Aorta (tissue), 5 donors: Measurements from ENCODE around the gene BACE2. TPM values are rescaled to one million over a fixed set of nuclear protein-coding genes. Genes with fewer than 3 reads are reported as not detected.

Source experiments
- ATAC-seq: fragments of 200-7000 bp; cut with Tn5 transposase; one replicate; pipeline ENCODE4 v1.9.1; 2022; ENCODE audit warnings: moderate library complexity; ENCODE audit not compliant: low FRiP score
- DNase-seq, 2 donors: peaks; one replicate each; pipeline ENCODE4 v3.0.0-alpha.2; 2020
- H3K27ac ChIP-seq, 2 donors: one replicate each; pipeline ENCODE4 v1.5.1; 2013; ENCODE audit warnings: low read length in 2 of 2, mild to moderate bottlenecking in 2 of 2, moderate library complexity in 2 of 2, control low read depth in 1 of 2, inconsistent platforms in 1 of 2, low read depth in 1 of 2
- H3K27me3 ChIP-seq, 2 donors: one replicate each; pipeline ENCODE4 v1.6.1; 2013; ENCODE audit warnings: control low read depth in 1 of 2, low read length in 1 of 2, mild to moderate bottlenecking in 1 of 2, moderate library complexity in 1 of 2; ENCODE audit not compliant: insufficient read depth in 2 of 2, control insufficient read depth in 1 of 2
- H3K36me3 ChIP-seq, 2 donors: one replicate each; pipeline ENCODE4 v1.6.1; 2013; ENCODE audit warnings: control low read depth in 1 of 2, low read length in 1 of 2, mild to moderate bottlenecking in 1 of 2; ENCODE audit not compliant: insufficient read depth in 2 of 2, control insufficient read depth in 1 of 2
- H3K4me1 ChIP-seq, 2 donors: one replicate each; pipeline ENCODE4 v1.6.1; 2013; ENCODE audit warnings: low read length in 2 of 2, control low read depth in 1 of 2, mild to moderate bottlenecking in 1 of 2, moderate library complexity in 1 of 2; ENCODE audit not compliant: insufficient read depth in 2 of 2, control insufficient read depth in 1 of 2
- H3K4me3 ChIP-seq, 2 donors: one replicate each; pipeline ENCODE4 v1.5.1; 2013; ENCODE audit warnings: low read length in 2 of 2, control low read depth in 1 of 2, mild to moderate bottlenecking in 1 of 2
- H3K9me3 ChIP-seq: one replicate; pipeline ENCODE4 v1.6.1; 2013; ENCODE audit warnings: mild to moderate bottlenecking, low read length; ENCODE audit not compliant: control insufficient read depth
- WGBS, 2 donors: extraction: QIAGEN DNeasy Blood & Tissue Kit; methylation state at CpG; one replicate each; pipeline ENCODE4 v1.1.7; 2013; 5-methylcytosine and 5-hydroxymethylcytosine counted together
- intact Hi-C, 2 donors: fragments of 100-400 bp; cut with DNase I; formaldehyde crosslinking; loops; one replicate each; pipeline versions ENCODE4 v1.14.2 to v1.15.0; 2022
- polyA plus RNA-seq, 2 donors: library from polyadenylated mRNA; stranded (reverse); fragments of 200-250 nt; gene quantifications; one replicate each; pipeline ENCODE4 v1.2.3, GENCODE V29; 2013
- total RNA-seq, 2 donors: library from RNA; stranded (reverse); fragmentation: NEBNext Ultra II Directional; extraction: Animal tissue kit (Norgen Biotek cat#: 25700); gene quantifications; one replicate each; pipeline ENCODE4 v1.2.1, GENCODE V29; 2021
- donor health status: healthy with polysubstance abuse.
- donor health status: Bipolar disorder and iron deficiency.
- donor health status: DM: no; HTN: no; CAD: no.
- donor health status: DM: no; HTN: no; CAD: no.
- donor health status: DM: yes; HTN: yes; CAD: no.

BACE2 gene
- total and polyA plus RNA-seq, 4 donors = 26.2 to 151 (median 66.9) TPM

GRCh38 chr21:41207401-41208375 is 39.7 kb downstream of the BACE2 start:
- Histone ChIP-seq H3K27ac (peak overlapping the region in 1 of 2 donors; percentile 66), H3K4me3 (no peak overlapping the region)

GRCh38 chr21:41208376-41208763 is 40.4 kb downstream of the BACE2 start:
- Histone ChIP-seq H3K9me3 (no peaks in the 10 kb centered on the region), H3K36me3 (no peaks in the 10 kb centered on the region), H3K4me1 (no peaks in the 10 kb centered on the region), H3K27me3 (no peaks in the 10 kb centered on the region), H3K27ac (peak overlapping the region in 1 of 2 donors; percentile 66), H3K4me3 (no peak overlapping the region)
- no peak for DNase-seq
- ATAC-seq = no peak
- intact Hi-C loops = loop anchor here in 1 of 2 donors (5.0 kb wide), 1 partner anchor 36 kb away; no protein-coding TSS in a partner anchor
- 51 to 56% methylated on average over 6 of the region's 6 CpGs for WGBS, 2 donors

More at GRCh38 chr21:41207401-41208375, 39.7 kb downstream of the BACE2 start:
- WGBS, 2 donors = 23 to 26% methylated on average over 17 of the region's 17 CpGs
- H3K27me3 ChIP-seq = no peaks in the 10 kb centered on the region
- peak; percentile 84 to 88 for DNase-seq
- no peaks in the 10 kb centered on the region for H3K4me1 ChIP-seq
- no peaks in the 10 kb centered on the region for H3K9me3 ChIP-seq
- peak; percentile 87 for ATAC-seq
- no peaks in the 10 kb centered on the region for H3K36me3 ChIP-seq
- intact Hi-C loops = loop anchor here in 1 of 2 donors (5.0 kb wide), 1 partner anchor 35 kb away; no protein-coding TSS in a partner anchor

- H3K36me3 ChIP-seq = no peaks in the 10 kb centered on the region
- H3K27me3 ChIP-seq = no peaks in the 10 kb centered on the region
- no peaks in the 10 kb centered on the region for H3K9me3 ChIP-seq
- no peaks in the 10 kb centered on the region for H3K4me1 ChIP-seq
- intact Hi-C loops = loop anchor here in 1 of 2 donors (5.0 kb wide), 1 partner anchor 37 kb away; no protein-coding TSS in a partner anchor
- no peak for DNase-seq
- ATAC-seq = no peak
- WGBS, 2 donors = 89 to 91% methylated on average over 17 of the region's 17 CpGs
- H3K27ac ChIP-seq = no peak overlapping the region
- no peak overlapping the region for H3K4me3 ChIP-seq
These were observed 41.2 kb downstream of the BACE2 start for GRCh38 chr21:41209016-41209619.

GRCh38 chr21:41210426-41211059 is 42.6 kb downstream of the BACE2 start:
- DNase-seq (no peak), ATAC-seq (no peak)
- intact Hi-C loops = no loop called here
- WGBS, 2 donors = 65 to 91% methylated on average over 14 of the region's 14 CpGs
- Histone ChIP-seq H3K27ac (no peak overlapping the region), H3K4me1 (no peaks in the 10 kb centered on the region), H3K9me3 (no peaks in the 10 kb centered on the region), H3K4me3 (no peak overlapping the region), H3K36me3 (no peaks in the 10 kb centered on the region), H3K27me3 (no peaks in the 10 kb centered on the region)

GRCh38 chr21:41211060-41211805 is 43.3 kb downstream of the BACE2 start:
- no peaks in the 10 kb centered on the region for H3K9me3 ChIP-seq
- no peak for ATAC-seq
- 83 to 86% methylated on average over 8 of the region's 8 CpGs for WGBS, 2 donors
- DNase-seq = no peak
- no peak overlapping the region for H3K27ac ChIP-seq
- no peak overlapping the region for H3K4me3 ChIP-seq
- H3K36me3 ChIP-seq = no peaks in the 10 kb centered on the region
- intact Hi-C loops = no loop called here
- no peaks in the 10 kb centered on the region for H3K4me1 ChIP-seq
- H3K27me3 ChIP-seq = no peaks in the 10 kb centered on the region

- DNase-seq (no peak), ATAC-seq (no peak)
- Histone ChIP-seq H3K4me3 (no peak overlapping the region), H3K27me3 (no peaks in the 10 kb centered on the region), H3K27ac (no peak overlapping the region), H3K36me3 (no peaks in the 10 kb centered on the region), H3K9me3 (no peaks in the 10 kb centered on the region), H3K4me1 (no peaks in the 10 kb centered on the region)
- 84 to 90% methylated on average over 5 of the region's 5 CpGs for WGBS, 2 donors
- intact Hi-C loops = no loop called here
These were observed 45.1 kb downstream of the BACE2 start for GRCh38 chr21:41213021-41213420.

GRCh38 chr21:41215856-41216408 is 48.0 kb downstream of the BACE2 start:
- H3K27ac ChIP-seq = no peak overlapping the region
- no peak for ATAC-seq
- DNase-seq = no peak
- no peak overlapping the region for H3K4me3 ChIP-seq
- H3K4me1 ChIP-seq = no peaks in the 10 kb centered on the region
- H3K9me3 ChIP-seq = no peaks in the 10 kb centered on the region
- intact Hi-C loops = no loop called here
- H3K27me3 ChIP-seq = no peaks in the 10 kb centered on the region
- WGBS, 2 donors = 80 to 89% methylated on average over 12 of the region's 12 CpGs
- H3K36me3 ChIP-seq = no peaks in the 10 kb centered on the region

- no peak overlapping the region for H3K4me3 ChIP-seq
- DNase-seq (no peak), ATAC-seq (peak; percentile 9)
These were observed 48.5 kb downstream of the BACE2 start for GRCh38 chr21:41216486-41216885.

More at GRCh38 chr21:41216486-41216885, 48.5 kb downstream of the BACE2 start:
- Histone ChIP-seq H3K36me3 (no peaks in the 10 kb centered on the region), H3K27me3 (no peaks in the 10 kb centered on the region), H3K9me3 (no peaks in the 10 kb centered on the region), H3K4me1 (no peaks in the 10 kb centered on the region), H3K27ac (no peak overlapping the region)
- WGBS, 2 donors = 77 to 94% methylated on average over 17 of the region's 17 CpGs
- intact Hi-C loops = no loop called here
